HepG2 (cell line): ENCODE results near the gene TMEM114. TPM values are rescaled to one million over a fixed set of nuclear protein-coding genes. Genes with fewer than 3 reads are reported as not detected.

Experiments
- HOXA7 ChIP-seq: sonication (generic); formaldehyde crosslinking; IDR thresholded peaks from 2 replicates; pipeline ENCODE4 v1.8.1; 2022; ENCODE audit warnings: mild to moderate bottlenecking, missing genetic modification reagents, moderate library complexity
- MYNN ChIP-seq: sonication (generic); formaldehyde crosslinking; IDR thresholded peaks from 2 replicates; pipeline ENCODE4 v1.4.0; 2020; ENCODE audit warnings: mild to moderate bottlenecking, low read depth, missing genetic modification reagents
- NCOA1 ChIP-seq: sonication (generic); formaldehyde crosslinking; IDR thresholded peaks from 2 replicates; pipeline ENCODE4 v1.9.0; 2021; ENCODE audit warnings: missing genetic modification reagents
- PAF1 ChIP-seq: IDR thresholded peaks from 2 replicates; pipeline ENCODE4 v1.6.1; 2016; ENCODE audit warnings: missing genetic modification reagents, missing compliant biosample characterization
- SIX1 ChIP-seq: sonication (generic); formaldehyde crosslinking; IDR thresholded peaks from 2 replicates; pipeline ENCODE4 v1.4.0; 2020; ENCODE audit warnings: missing genetic modification reagents, borderline replicate concordance
- SKI ChIP-seq: fragments of 450-650 bp; IDR thresholded peaks from one replicate; pipeline ENCODE4 v1.6.1; 2018; ENCODE audit warnings: mild to moderate bottlenecking; ENCODE audit not compliant: partially characterized antibody
- TEAD2 ChIP-seq: sonication (generic); formaldehyde crosslinking; IDR thresholded peaks from 2 replicates; pipeline ENCODE4 v1.9.0; 2021; ENCODE audit warnings: missing genetic modification reagents
- ZNF234 ChIP-seq: sonication (generic); formaldehyde crosslinking; conservative IDR thresholded peaks from 2 replicates; pipeline ENCODE4 v1.5.1; 2020; ENCODE audit warnings: mild to moderate bottlenecking, missing genetic modification reagents
- ZNF354B ChIP-seq: sonication (generic); formaldehyde crosslinking; IDR thresholded peaks from 2 replicates; pipeline ENCODE4 v1.8.0; 2022; ENCODE audit warnings: mild to moderate bottlenecking, missing genetic modification reagents
- ZNF382 ChIP-seq: sonication (generic); formaldehyde crosslinking; IDR thresholded peaks from 2 replicates; pipeline ENCODE4 v1.5.0; 2020; ENCODE audit warnings: missing genetic modification reagents, mild to moderate bottlenecking, borderline replicate concordance
- ZNF446 ChIP-seq: sonication (generic); formaldehyde crosslinking; IDR thresholded peaks from 2 replicates; pipeline ENCODE4 v1.5.0; 2020; ENCODE audit warnings: mild to moderate bottlenecking, missing genetic modification reagents
- ZNF451 ChIP-seq: sonication (generic); formaldehyde crosslinking; IDR thresholded peaks from 2 replicates; pipeline ENCODE4 v1.5.0; 2020; ENCODE audit warnings: mild to moderate bottlenecking, missing genetic modification reagents
- ZNF546 ChIP-seq: sonication (generic); formaldehyde crosslinking; conservative IDR thresholded peaks from 2 replicates; pipeline ENCODE4 v1.8.1; 2023; ENCODE audit warnings: mild to moderate bottlenecking, missing genetic modification reagents
- ZNF564 ChIP-seq: sonication (generic); formaldehyde crosslinking; IDR thresholded peaks from 2 replicates; pipeline ENCODE4 v1.8.1; 2023; ENCODE audit warnings: mild to moderate bottlenecking, missing genetic modification reagents
- ZNF607 ChIP-seq: sonication (generic); formaldehyde crosslinking; IDR thresholded peaks from 2 replicates; pipeline ENCODE4 v1.5.1; 2020; ENCODE audit warnings: missing genetic modification reagents, mild to moderate bottlenecking, borderline replicate concordance
- ZNF660 ChIP-seq: sonication (generic); formaldehyde crosslinking; IDR thresholded peaks from 2 replicates; pipeline ENCODE4 v1.5.1; 2020; ENCODE audit warnings: mild to moderate bottlenecking, low read depth, missing genetic modification reagents, borderline replicate concordance
- ZZZ3 ChIP-seq: sonication (generic); formaldehyde crosslinking; IDR thresholded peaks from 2 replicates; pipeline ENCODE4 v1.4.0; 2020; ENCODE audit warnings: missing genetic modification reagents, mild to moderate bottlenecking, borderline replicate concordance
- polyA plus RNA-seq, 8 experiments: library from polyadenylated mRNA; depleted of rRNA in 3 of 8; stranded (reverse) in 7 of 8; unstranded in 1 of 8; fragments of >200 nt; fragmentation: Illumina TruSeq in 4 of 8; extraction: Trizol in 4 of 8; gene quantifications; 2 replicates each; pipeline versions ENCODE4 v1.2.1 to v1.2.3, GENCODE V29; 2011 to 2016; ENCODE audit warnings: low read depth in 4 of 8, missing spikeins in 1 of 8, mixed read lengths in 1 of 8; ENCODE audit not compliant: insufficient read depth in 1 of 8
- total RNA-seq, 5 experiments: library from RNA; depleted of rRNA; stranded (reverse); fragments of >200 nt; fragmentation: Illumina TruSeq; extraction: Trizol; gene quantifications; 2 replicates each; pipeline ENCODE4 v1.2.3, GENCODE V29; 2016; ENCODE audit warnings: low read depth in 1 of 5
- TF ChIP-seq, protein P1 (sequence below), 2 experiments: sonication (generic) in 1 of 2; formaldehyde crosslinking in 1 of 2; IDR thresholded peaks; 2 replicates each; pipeline versions ENCODE4 v1.6.1 to v1.9.0; 2014 to 2022; ENCODE audit warnings: antibody characterized with exemption in 1 of 2, borderline replicate concordance in 1 of 2, inconsistent platforms in 1 of 2, low read depth in 1 of 2, missing genetic modification reagents in 1 of 2
- TF ChIP-seq, protein P2 (sequence below): sonication (generic); formaldehyde crosslinking; IDR thresholded peaks from 2 replicates; pipeline ENCODE4 v1.4.0; 2020; ENCODE audit warnings: missing genetic modification reagents
- TF ChIP-seq, protein P3 (sequence below): sonication (generic); formaldehyde crosslinking; IDR thresholded peaks from 2 replicates; pipeline ENCODE4 v1.4.0; 2020; ENCODE audit warnings: missing genetic modification reagents
- TF ChIP-seq, protein P4 (sequence below): IDR thresholded peaks from 2 replicates; pipeline ENCODE4 v1.6.1; 2016; ENCODE audit warnings: missing genetic modification reagents, missing compliant biosample characterization

TMEM114 gene
- total and polyA plus RNA-seq, 2 of the 13 experiments (the other 11 are each of a cell fraction or from before 2014, with no cell fraction given) = not detected

- TF ChIP-seq, protein P1, sequence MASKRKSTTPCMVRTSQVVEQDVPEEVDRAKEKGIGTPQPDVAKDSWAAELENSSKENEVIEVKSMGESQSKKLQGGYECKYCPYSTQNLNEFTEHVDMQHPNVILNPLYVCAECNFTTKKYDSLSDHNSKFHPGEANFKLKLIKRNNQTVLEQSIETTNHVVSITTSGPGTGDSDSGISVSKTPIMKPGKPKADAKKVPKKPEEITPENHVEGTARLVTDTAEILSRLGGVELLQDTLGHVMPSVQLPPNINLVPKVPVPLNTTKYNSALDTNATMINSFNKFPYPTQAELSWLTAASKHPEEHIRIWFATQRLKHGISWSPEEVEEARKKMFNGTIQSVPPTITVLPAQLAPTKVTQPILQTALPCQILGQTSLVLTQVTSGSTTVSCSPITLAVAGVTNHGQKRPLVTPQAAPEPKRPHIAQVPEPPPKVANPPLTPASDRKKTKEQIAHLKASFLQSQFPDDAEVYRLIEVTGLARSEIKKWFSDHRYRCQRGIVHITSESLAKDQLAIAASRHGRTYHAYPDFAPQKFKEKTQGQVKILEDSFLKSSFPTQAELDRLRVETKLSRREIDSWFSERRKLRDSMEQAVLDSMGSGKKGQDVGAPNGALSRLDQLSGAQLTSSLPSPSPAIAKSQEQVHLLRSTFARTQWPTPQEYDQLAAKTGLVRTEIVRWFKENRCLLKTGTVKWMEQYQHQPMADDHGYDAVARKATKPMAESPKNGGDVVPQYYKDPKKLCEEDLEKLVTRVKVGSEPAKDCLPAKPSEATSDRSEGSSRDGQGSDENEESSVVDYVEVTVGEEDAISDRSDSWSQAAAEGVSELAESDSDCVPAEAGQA (IDR thresholded peaks at IDR 0.05; ENCODE audit: low read depth) = no peak
- TF ChIP-seq, protein P1 (CRISPR knock-in tag; IDR thresholded peaks at IDR 0.05; ENCODE audit: borderline replicate concordance) = no peak
- TF ChIP-seq MYNN (no peak), ZNF546 (no peak), SKI (no peak), ZNF382 (CRISPR knock-in tag) (no peak), HOXA7 (no peak), ZNF564 (CRISPR knock-in tag) (no peak), ZNF446 (no peak; the same call in 1 of the 2 replicates), ZNF607 (CRISPR knock-in tag) (no peak), TEAD2 (CRISPR knock-in tag) (no peak), SIX1 (CRISPR knock-in tag) (no peak), PAF1 (CRISPR knock-in tag) (no peak), ZNF354B (CRISPR knock-in tag) (no peak), ZNF660 (no peak), NCOA1 (CRISPR knock-in tag) (no peak), ZNF234 (CRISPR knock-in tag) (no peak), ZZZ3 (CRISPR knock-in tag) (peak; percentile 59; the same call in 1 of the 2 replicates), ZNF451 (CRISPR knock-in tag) (0 out of 2 replicates have a peak, but pooled peaks have one; percentile 33)
- TF ChIP-seq, protein P2, sequence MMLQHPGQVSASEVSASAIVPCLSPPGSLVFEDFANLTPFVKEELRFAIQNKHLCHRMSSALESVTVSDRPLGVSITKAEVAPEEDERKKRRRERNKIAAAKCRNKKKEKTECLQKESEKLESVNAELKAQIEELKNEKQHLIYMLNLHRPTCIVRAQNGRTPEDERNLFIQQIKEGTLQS (CRISPR knock-in tag) = no peak
- TF ChIP-seq, protein P3, sequence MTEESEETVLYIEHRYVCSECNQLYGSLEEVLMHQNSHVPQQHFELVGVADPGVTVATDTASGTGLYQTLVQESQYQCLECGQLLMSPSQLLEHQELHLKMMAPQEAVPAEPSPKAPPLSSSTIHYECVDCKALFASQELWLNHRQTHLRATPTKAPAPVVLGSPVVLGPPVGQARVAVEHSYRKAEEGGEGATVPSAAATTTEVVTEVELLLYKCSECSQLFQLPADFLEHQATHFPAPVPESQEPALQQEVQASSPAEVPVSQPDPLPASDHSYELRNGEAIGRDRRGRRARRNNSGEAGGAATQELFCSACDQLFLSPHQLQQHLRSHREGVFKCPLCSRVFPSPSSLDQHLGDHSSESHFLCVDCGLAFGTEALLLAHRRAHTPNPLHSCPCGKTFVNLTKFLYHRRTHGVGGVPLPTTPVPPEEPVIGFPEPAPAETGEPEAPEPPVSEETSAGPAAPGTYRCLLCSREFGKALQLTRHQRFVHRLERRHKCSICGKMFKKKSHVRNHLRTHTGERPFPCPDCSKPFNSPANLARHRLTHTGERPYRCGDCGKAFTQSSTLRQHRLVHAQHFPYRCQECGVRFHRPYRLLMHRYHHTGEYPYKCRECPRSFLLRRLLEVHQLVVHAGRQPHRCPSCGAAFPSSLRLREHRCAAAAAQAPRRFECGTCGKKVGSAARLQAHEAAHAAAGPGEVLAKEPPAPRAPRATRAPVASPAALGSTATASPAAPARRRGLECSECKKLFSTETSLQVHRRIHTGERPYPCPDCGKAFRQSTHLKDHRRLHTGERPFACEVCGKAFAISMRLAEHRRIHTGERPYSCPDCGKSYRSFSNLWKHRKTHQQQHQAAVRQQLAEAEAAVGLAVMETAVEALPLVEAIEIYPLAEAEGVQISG (CRISPR knock-in tag) = no peak
- TF ChIP-seq, protein P4, sequence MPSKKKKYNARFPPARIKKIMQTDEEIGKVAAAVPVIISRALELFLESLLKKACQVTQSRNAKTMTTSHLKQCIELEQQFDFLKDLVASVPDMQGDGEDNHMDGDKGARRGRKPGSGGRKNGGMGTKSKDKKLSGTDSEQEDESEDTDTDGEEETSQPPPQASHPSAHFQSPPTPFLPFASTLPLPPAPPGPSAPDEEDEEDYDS (CRISPR knock-in tag) = no peak
Observed at GRCh38 chr16:8630255-8630953, 40.1 kb upstream of the TMEM114 start (continued).
